ENCODE measurements around the gene RASSF10. TPM values are rescaled to one million over a fixed set of nuclear protein-coding genes. Genes with fewer than 3 reads are reported as not detected.

RASSF10 gene
- polyA plus RNA-seq, 1 donor (not counting 4 experiments of a cell fraction or from before 2014, with no cell fraction given): 2.1 TPM

DNA sequence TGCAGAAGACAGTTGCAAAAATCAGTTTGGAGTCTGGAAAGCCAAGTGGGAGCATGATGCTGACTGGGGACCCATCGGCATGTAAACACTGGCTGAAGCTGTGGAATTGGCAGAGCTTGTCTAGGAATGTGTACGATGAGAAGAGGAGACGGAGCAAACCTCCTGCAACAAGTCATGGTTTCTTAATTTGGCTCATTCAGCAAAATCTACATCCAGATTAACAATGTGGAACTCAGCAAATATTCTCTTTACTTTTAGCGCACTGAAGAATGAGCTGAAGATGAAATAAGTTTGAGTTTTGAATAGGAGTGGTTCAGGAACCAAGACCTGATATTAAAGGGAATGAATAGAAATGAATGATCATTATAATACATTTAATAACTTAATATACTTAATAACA, 26.6 kb downstream of the RASSF10 start:
- TF ChIP-seq, protein P1, sequence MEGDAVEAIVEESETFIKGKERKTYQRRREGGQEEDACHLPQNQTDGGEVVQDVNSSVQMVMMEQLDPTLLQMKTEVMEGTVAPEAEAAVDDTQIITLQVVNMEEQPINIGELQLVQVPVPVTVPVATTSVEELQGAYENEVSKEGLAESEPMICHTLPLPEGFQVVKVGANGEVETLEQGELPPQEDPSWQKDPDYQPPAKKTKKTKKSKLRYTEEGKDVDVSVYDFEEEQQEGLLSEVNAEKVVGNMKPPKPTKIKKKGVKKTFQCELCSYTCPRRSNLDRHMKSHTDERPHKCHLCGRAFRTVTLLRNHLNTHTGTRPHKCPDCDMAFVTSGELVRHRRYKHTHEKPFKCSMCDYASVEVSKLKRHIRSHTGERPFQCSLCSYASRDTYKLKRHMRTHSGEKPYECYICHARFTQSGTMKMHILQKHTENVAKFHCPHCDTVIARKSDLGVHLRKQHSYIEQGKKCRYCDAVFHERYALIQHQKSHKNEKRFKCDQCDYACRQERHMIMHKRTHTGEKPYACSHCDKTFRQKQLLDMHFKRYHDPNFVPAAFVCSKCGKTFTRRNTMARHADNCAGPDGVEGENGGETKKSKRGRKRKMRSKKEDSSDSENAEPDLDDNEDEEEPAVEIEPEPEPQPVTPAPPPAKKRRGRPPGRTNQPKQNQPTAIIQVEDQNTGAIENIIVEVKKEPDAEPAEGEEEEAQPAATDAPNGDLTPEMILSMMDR (optimal IDR thresholded peaks at IDR 0.05 in 1 of 3, IDR thresholded peaks at IDR 0.05 in 1 of 3, conservative IDR thresholded peaks at IDR 0.05 in 1 of 3; ENCODE audit: extremely low read depth in 1 of 3, insufficient read depth in 2 of 3, low read length in 3 of 3): no peak
- TF ChIP-seq EZH2 (IDR thresholded peaks at IDR 0.05; ENCODE audit: low read length): no peak
- H3K9ac ChIP-seq (ENCODE audit: control insufficient read depth, extremely low read depth, insufficient read depth, low read length): no peak overlapping the region
- H3K79me2 ChIP-seq (ENCODE audit: control insufficient read depth, insufficient read depth, low read length): no peaks in the 10 kb centered on the region
- H3K36me3 ChIP-seq (ENCODE audit: control insufficient read depth in 2 of 2, extremely low read depth in 1 of 2, insufficient read depth in 2 of 2, low read length in 2 of 2): no peaks in the 10 kb centered on the region
- no peaks in the 10 kb centered on the region for H4K20me1 ChIP-seq (ENCODE audit: control insufficient read depth, extremely low read depth, insufficient read depth, low read length)
- H3K27me3 ChIP-seq (ENCODE audit: control insufficient read depth, extremely low read depth, insufficient read depth, low read length): no peaks in the 10 kb centered on the region
- no peak overlapping the region for H3K4me3 ChIP-seq (ENCODE audit: control insufficient read depth in 2 of 3, extremely low read depth in 1 of 3, insufficient read depth in 2 of 3, low read depth in 1 of 3, low read length in 3 of 3)
- DNase-seq (ENCODE audit: low read depth, low spot score): no peak
- FAIRE-seq: no peak
- H3K9me1 ChIP-seq (ENCODE audit: control insufficient read depth, extremely low read depth, insufficient read depth, low read length): no peaks in the 10 kb centered on the region
- H3K4me2 ChIP-seq (ENCODE audit: control insufficient read depth, extremely low read depth, insufficient read depth, low read depth, low read length): no peak overlapping the region
- dilution Hi-C loops (cut with MboI; ENCODE audit: extremely low pct_ligation_motif_present, low sequenced_read_pairs): no loop called here
- H3K27ac ChIP-seq (ENCODE audit: control insufficient read depth, insufficient read depth, low read length): no peak overlapping the region
- no peaks in the 10 kb centered on the region for H3K9me3 ChIP-seq (ENCODE audit: control insufficient read depth, low read depth, low read length)
- H2AFZ ChIP-seq (ENCODE audit: control insufficient read depth, low read length): no peak overlapping the region
- peaks cover 22% of the 10 kb centered on the region for H3K4me1 ChIP-seq (ENCODE audit: control insufficient read depth, extremely low read depth, insufficient read depth, low read length)

DNA sequence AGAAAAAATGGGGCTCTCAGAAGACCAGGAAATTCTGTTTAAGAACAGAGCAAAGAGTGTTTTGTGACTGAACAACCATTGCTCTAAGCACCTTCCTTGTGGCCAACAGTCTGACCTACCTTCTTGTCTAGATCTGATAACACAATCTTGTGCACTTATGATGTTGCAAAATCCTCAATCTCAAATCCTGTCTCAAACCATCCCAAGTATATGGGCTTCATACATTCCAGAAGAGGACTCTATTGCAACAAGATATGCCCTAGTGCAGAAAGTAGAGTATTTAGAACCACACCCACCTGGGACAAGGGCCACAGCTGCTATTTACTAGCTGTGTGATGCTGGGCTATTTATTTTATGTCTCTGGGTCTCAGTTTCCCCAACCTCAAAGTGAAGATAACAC, 27.1 kb downstream of the RASSF10 start:
- FAIRE-seq (no peak), DNase-seq (ENCODE audit: low read depth, low spot score) (no peak)
- dilution Hi-C loops (cut with MboI; ENCODE audit: extremely low pct_ligation_motif_present, low sequenced_read_pairs): no loop called here
- no peak overlapping the region for H3K27ac ChIP-seq (ENCODE audit: control insufficient read depth, insufficient read depth, low read length)
- H3K36me3 ChIP-seq (ENCODE audit: control insufficient read depth in 2 of 2, extremely low read depth in 1 of 2, insufficient read depth in 2 of 2, low read length in 2 of 2): no peaks in the 10 kb centered on the region
- no peaks in the 10 kb centered on the region for H3K79me2 ChIP-seq (ENCODE audit: control insufficient read depth, insufficient read depth, low read length)
- no peaks in the 10 kb centered on the region for H3K9me1 ChIP-seq (ENCODE audit: control insufficient read depth, extremely low read depth, insufficient read depth, low read length)
- no peak overlapping the region for H2AFZ ChIP-seq (ENCODE audit: control insufficient read depth, low read length)
- no peaks in the 10 kb centered on the region for H4K20me1 ChIP-seq (ENCODE audit: control insufficient read depth, extremely low read depth, insufficient read depth, low read length)
- no peak overlapping the region for H3K9ac ChIP-seq (ENCODE audit: control insufficient read depth, extremely low read depth, insufficient read depth, low read length)
- H3K9me3 ChIP-seq (ENCODE audit: control insufficient read depth, low read depth, low read length): no peaks in the 10 kb centered on the region
- peaks cover 16% of the 10 kb centered on the region for H3K4me1 ChIP-seq (ENCODE audit: control insufficient read depth, extremely low read depth, insufficient read depth, low read length)
- no peak overlapping the region for H3K4me2 ChIP-seq (ENCODE audit: control insufficient read depth, extremely low read depth, insufficient read depth, low read depth, low read length)
- H3K4me3 ChIP-seq (ENCODE audit: control insufficient read depth in 2 of 3, extremely low read depth in 1 of 3, insufficient read depth in 2 of 3, low read depth in 1 of 3, low read length in 3 of 3): no peak overlapping the region
- TF ChIP-seq, protein P1 (optimal IDR thresholded peaks at IDR 0.05 in 1 of 3, IDR thresholded peaks at IDR 0.05 in 1 of 3, conservative IDR thresholded peaks at IDR 0.05 in 1 of 3; ENCODE audit: extremely low read depth in 1 of 3, insufficient read depth in 2 of 3, low read length in 3 of 3): no peak
- TF ChIP-seq EZH2 (IDR thresholded peaks at IDR 0.05; ENCODE audit: low read length): no peak
- no peaks in the 10 kb centered on the region for H3K27me3 ChIP-seq (ENCODE audit: control insufficient read depth, extremely low read depth, insufficient read depth, low read length)

Data from keratinocyte (primary cell).